ENCODE measurements around the gene PPFIA1.

- TF ChIP-seq CTCF (IDR thresholded peaks at IDR 0.05; ENCODE audit: low read depth, low read length) (no peak), EZH2phosphoT487 (IDR thresholded peaks at IDR 0.05; ENCODE audit: low read depth) (no peak)
Observed at GRCh38 chr11:70431611-70432010, 161.1 kb downstream of the PPFIA1 start.
